Pancreas (tissue), 10 donors: Measurements from ENCODE around the gene AGPAT4. TPM values are rescaled to one million over a fixed set of nuclear protein-coding genes. Genes with fewer than 3 reads are reported as not detected.

Experiments used
- ATAC-seq, 4 donors: fragments of 200-7000 bp; cut with Tn5 transposase; one replicate each; pipeline versions ENCODE4 v1.8.0 to v1.9.1; 2020; ENCODE audit warnings: mild to moderate bottlenecking in 4 of 4, moderate library complexity in 4 of 4
- DNase-seq, 6 donors: peaks; one replicate each; pipeline ENCODE4 v3.0.0-alpha.2; 2020
- FAIRE-seq: peaks from 2 replicates; lab custom pipeline; 2012; peaks lifted over from hg19 to GRCh38; lab: Jason Lieb, UNC
- H3K27ac ChIP-seq, 4 donors: fragments of 200-600 bp; sonication (generic); 1 replicate in 3 of 4; 2 replicates in 1 of 4; pipeline versions ENCODE4 v1.5.0 to v1.8.0; 2020
- H3K27me3 ChIP-seq, 4 donors: fragments of 200-600 bp; one replicate each; pipeline ENCODE4 v1.8.0; 2021
- H3K36me3 ChIP-seq, 3 donors: fragments of 200-600 bp; sonication (generic) in 1 of 3; one replicate each; pipeline versions ENCODE4 v1.5.0 to v1.8.0; 2020 to 2021
- H3K4me1 ChIP-seq, 3 donors: fragments of 200-600 bp; one replicate each; pipeline ENCODE4 v1.8.0; 2021
- H3K4me3 ChIP-seq, 4 donors: fragments of 200-600 bp; sonication (generic) in 2 of 4; one replicate each; pipeline versions ENCODE4 v1.5.0 to v1.8.0; 2020 to 2021
- H3K9me3 ChIP-seq, 4 donors: fragments of 200-600 bp; one replicate each; pipeline ENCODE4 v1.8.0; 2021
- WGBS, 2 donors: extraction: QIAGEN DNeasy Blood & Tissue Kit; methylation state at CpG; one replicate each; pipeline ENCODE4 v1.1.7; 2013; 5-methylcytosine and 5-hydroxymethylcytosine counted together
- intact Hi-C, 3 donors: fragments of 100-400 bp; cut with DNase I; formaldehyde crosslinking; loops; one replicate each; pipeline versions ENCODE4 v1.11.1 to v1.14.2; 2022
- polyA plus RNA-seq, 2 donors: library from polyadenylated mRNA; stranded (reverse); fragments of 200-250 nt; gene quantifications; one replicate each; pipeline ENCODE4 v1.2.3, GENCODE V29; 2013
- total RNA-seq, 6 donors: library from RNA; stranded (reverse); fragmentation: NEBNext Ultra II Directional in 4 of 6; extraction: Animal tissue kit (Norgen Biotek cat#: 25700) in 4 of 6; gene quantifications; one replicate each; pipeline versions ENCODE4 v1.2.1 to v1.2.4, GENCODE V29; 2021 to 2023
- TF ChIP-seq, protein P1 (sequence below), 4 donors: fragments of 200-600 bp; sonication (generic) in 3 of 4; IDR thresholded peaks; one replicate each; pipeline versions ENCODE4 v1.5.0 to v1.8.0; 2021; ENCODE audit warnings: antibody characterized with exemption in 4 of 4
- donor health status: healthy with polysubstance abuse.
- donor health status: DM: no; HTN: no; CAD: no; lungs with moderate emphysema.
- donor health status: DM: no; HTN: no; CAD: no.
- donor health status: control.
- donor health status: control.
- donor health status: Bipolar disorder and iron deficiency.
- donor health status: DM: yes; HTN: yes; CAD: no.
- donor health status: DM: no; HTN: no; CAD: no.
- donor health status: DM: no; HTN: no; CAD: no.
- donor health status: DM: yes; HTN: yes; CAD: no.

The AGPAT4 gene
- total and polyA plus RNA-seq, 8 donors = 1.6 to 6.4 (median 2.3) TPM

DNA sequence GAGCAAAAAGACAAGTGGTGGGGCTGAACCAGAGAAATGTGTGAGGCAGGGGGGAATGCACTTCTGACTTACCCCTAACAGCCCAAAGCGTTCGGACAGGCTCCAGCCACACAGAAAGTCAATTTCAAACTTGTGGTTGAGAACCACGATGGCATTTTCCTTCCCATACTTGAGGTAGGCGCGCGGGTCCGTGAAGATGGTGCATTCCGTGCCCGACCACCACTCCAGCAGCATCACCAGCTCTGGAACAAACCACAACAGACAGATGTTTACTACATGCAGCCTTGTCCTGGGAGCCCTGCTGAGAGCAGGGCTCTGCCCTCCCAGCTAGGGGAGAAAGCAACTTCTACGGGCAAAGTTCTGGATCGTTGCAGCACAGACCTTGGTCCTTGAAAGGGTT, 107.7 kb downstream of the AGPAT4 start:
- intact Hi-C loops = no loop called here
- Histone ChIP-seq H3K4me3 (no peak overlapping the region), H3K4me1 (no peaks in the 10 kb centered on the region), H3K9me3 (no peaks in the 10 kb centered on the region), H3K36me3 (no peaks in the 10 kb centered on the region), H3K27ac (no peak overlapping the region), H3K27me3 (no peaks in the 10 kb centered on the region)
- FAIRE-seq (no peak), ATAC-seq (no peak), DNase-seq (no peak)
- TF ChIP-seq, protein P1, sequence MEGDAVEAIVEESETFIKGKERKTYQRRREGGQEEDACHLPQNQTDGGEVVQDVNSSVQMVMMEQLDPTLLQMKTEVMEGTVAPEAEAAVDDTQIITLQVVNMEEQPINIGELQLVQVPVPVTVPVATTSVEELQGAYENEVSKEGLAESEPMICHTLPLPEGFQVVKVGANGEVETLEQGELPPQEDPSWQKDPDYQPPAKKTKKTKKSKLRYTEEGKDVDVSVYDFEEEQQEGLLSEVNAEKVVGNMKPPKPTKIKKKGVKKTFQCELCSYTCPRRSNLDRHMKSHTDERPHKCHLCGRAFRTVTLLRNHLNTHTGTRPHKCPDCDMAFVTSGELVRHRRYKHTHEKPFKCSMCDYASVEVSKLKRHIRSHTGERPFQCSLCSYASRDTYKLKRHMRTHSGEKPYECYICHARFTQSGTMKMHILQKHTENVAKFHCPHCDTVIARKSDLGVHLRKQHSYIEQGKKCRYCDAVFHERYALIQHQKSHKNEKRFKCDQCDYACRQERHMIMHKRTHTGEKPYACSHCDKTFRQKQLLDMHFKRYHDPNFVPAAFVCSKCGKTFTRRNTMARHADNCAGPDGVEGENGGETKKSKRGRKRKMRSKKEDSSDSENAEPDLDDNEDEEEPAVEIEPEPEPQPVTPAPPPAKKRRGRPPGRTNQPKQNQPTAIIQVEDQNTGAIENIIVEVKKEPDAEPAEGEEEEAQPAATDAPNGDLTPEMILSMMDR (IDR thresholded peaks at IDR 0.05) = no peak
- 91% methylated on average over 11 of the region's 11 CpGs for WGBS, 2 donors

DNA sequence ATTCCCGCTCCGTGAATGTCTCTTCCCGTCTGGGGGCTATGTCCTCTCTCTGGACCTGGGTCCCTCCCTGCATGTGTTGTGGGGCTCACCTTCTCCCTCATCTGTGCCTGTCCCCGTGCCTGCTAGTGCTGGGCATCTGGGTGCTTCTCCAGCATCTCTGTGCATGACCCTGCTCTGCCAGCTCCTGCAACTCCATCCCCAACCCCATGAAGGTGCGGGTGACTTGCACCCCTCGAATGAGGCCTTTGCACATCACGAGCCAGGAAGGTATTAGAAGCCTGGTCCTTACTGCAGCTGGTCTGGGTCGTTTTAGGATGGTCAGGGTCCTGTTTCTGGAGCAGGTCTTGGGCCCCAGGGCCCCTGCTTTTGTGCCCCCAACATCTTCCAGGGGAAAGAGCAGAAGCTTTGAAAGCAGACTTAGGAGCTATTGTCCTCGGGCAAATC, 109.7 kb downstream of the AGPAT4 start:
- Histone ChIP-seq H3K27ac (no peak overlapping the region), H3K27me3 (no peaks in the 10 kb centered on the region), H3K36me3 (no peaks in the 10 kb centered on the region), H3K4me1 (no peaks in the 10 kb centered on the region), H3K4me3 (no peak overlapping the region), H3K9me3 (no peaks in the 10 kb centered on the region)
- intact Hi-C loops = no loop called here
- ATAC-seq (no peak), FAIRE-seq (no peak), DNase-seq (no peak)
- WGBS, 2 donors = 92 to 95% methylated on average over 9 of the region's 9 CpGs
- TF ChIP-seq, protein P1 (IDR thresholded peaks at IDR 0.05) = no peak

DNA sequence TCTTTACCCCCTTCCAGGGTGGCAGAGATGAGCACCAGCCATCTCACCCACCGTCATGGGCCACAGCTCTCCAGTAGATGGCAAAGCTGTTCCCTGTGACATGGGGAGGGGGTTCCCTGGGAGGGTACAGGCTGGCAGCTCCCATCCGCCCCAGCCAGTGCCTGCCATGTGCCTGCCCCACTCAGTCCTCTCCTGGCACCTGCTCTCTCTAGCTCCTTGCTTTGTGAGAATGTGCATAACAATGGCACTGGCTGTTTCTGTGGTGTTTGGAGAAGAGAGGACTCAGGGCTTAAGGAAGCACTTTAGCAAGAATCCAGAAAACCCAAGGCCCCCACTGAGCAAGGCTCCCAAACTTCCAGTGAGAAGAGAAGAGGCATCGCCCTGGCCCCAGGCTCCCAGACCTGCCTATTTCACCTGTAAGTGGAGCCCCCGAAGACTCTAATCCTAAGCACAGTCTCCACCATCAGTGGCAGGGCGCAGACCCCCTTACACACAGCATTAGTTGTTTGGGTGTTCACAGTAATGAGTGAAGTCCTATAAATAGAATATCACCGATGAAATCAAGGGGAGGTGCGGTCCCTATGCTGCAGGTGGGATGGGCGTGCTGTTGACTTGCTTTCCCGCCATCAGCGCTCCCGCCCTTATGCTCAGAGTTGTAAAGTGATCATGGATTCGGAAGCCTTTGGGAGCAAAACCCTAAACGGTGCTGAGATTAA, 110.2 kb downstream of the AGPAT4 start:
- TF ChIP-seq, protein P1 (IDR thresholded peaks at IDR 0.05) = no peak
- FAIRE-seq (no peak), DNase-seq (no peak), ATAC-seq (no peak)
- Histone ChIP-seq H3K4me3 (no peak overlapping the region), H3K4me1 (no peaks in the 10 kb centered on the region), H3K9me3 (no peaks in the 10 kb centered on the region), H3K36me3 (no peaks in the 10 kb centered on the region), H3K27me3 (no peaks in the 10 kb centered on the region), H3K27ac (no peak overlapping the region)
- WGBS, 2 donors = 93 to 95% methylated on average over 13 of the region's 13 CpGs
- intact Hi-C loops = no loop called here

DNA sequence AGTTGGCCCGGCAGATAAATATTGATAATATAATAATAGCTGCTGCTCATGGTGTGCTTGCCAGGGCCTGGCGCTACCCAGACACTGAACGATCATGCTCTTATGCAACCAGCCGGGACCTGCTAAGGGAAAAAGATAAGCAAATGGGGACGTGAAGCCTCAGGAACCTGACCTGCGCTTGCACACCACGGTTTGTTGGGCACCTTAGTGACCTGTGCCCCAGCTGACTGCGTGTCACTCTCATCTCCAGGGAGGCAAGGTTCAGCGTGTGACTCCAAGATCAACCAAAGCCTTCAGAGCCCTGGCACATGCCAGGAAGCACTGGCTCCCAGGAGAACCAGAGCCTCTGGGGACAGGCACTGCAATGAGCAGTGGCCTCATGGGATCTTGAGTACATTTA, 111.1 kb downstream of the AGPAT4 start:
- 52% methylated on average over 9 of the region's 9 CpGs for WGBS, 2 donors
- no peak for DNase-seq
- Histone ChIP-seq H3K27ac (no peak overlapping the region), H3K27me3 (no peaks in the 10 kb centered on the region), H3K4me3 (no peak overlapping the region), H3K4me1 (no peaks in the 10 kb centered on the region), H3K36me3 (no peaks in the 10 kb centered on the region), H3K9me3 (no peaks in the 10 kb centered on the region)
- TF ChIP-seq, protein P1 (IDR thresholded peaks at IDR 0.05) = no peak
- FAIRE-seq = no peak
- peak in 1 of 4 donors; percentile 41 for ATAC-seq
- intact Hi-C loops = no loop called here

DNA sequence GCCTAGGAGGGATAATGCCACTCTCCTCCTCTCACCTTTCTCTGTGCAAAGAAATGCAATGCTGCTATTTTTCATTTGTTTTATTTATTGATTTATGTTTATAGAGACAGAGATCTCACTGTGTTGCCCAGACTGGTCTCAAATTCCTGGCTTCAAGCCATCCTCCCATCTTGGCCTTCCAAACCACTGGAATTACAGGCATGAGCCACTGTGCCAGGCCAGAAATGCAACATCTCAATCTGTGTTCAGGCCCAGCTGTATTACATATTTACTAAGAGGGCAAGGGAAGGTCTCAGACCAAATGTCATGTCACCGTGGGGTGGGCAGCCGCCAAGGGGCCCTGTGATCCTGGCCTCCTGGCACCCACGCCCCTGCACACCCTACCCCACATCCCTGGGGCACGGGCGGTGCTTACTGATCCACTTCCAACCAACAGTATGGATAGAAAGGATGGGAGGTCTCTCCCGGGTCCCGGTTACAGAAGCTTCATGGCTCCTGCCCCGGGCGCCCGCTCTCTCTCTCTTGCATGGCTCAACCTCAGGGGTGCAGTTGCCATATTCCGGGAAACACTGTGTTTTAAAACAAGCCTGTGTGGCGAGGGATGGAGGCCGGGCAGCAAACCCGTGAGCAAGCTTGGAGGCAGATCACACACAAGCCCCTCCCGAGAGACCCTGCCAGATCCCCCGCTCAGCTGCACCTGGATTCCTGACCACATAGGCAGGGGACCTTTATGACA, 111.8 kb downstream of the AGPAT4 start:
- H3K4me1 ChIP-seq = no peaks in the 10 kb centered on the region
- ATAC-seq = peak in 2 of 4 donors; percentile 45 to 48
- TF ChIP-seq, protein P1 (IDR thresholded peaks at IDR 0.05) = no peak

More for the DNA sequence above, 111.8 kb downstream of the AGPAT4 start:
- Histone ChIP-seq H3K4me3 (no peak overlapping the region), H3K27ac (no peak overlapping the region), H3K27me3 (no peaks in the 10 kb centered on the region), H3K36me3 (no peaks in the 10 kb centered on the region), H3K9me3 (no peaks in the 10 kb centered on the region)
- intact Hi-C loops = no loop called here
- WGBS, 2 donors = 89 to 93% methylated on average over 16 of the region's 16 CpGs
- FAIRE-seq = no peak
- no peak for DNase-seq
